ENCODE measurements around the gene KLK14. TPM values are rescaled to one million over a fixed set of nuclear protein-coding genes. Genes with fewer than 3 reads are reported as not detected.

KLK14 gene
- total and polyA plus RNA-seq, 2 of the 8 experiments (the other 6 are each of a cell fraction or from before 2014, with no cell fraction given), result 0.09 to 1.2 TPM

- H2AK5ac ChIP-seq (ENCODE audit: low read depth, low read length), result no peak overlapping the region
- no peak overlapping the region for H3K4ac ChIP-seq (replicated peaks; ENCODE audit: insufficient read length, low read depth, low read length)
- no peak overlapping the region for H3K23ac ChIP-seq (ENCODE audit: insufficient read length)
- H3K27me3 ChIP-seq (replicated peaks in 1 of 4; ENCODE audit: control insufficient read depth in 3 of 4, extremely low read depth in 1 of 4, insufficient read depth in 3 of 4, low read length in 3 of 4), result no peaks in the 10 kb centered on the region; a peak in 1 of 7 replicates
- ChIA-PET POLR2A (ENCODE audit: partially characterized antibody) (interaction anchor here (1.1 kb wide), 1 partner anchor 178 kb away, joined by 3 read pairs; no protein-coding TSS in a partner anchor), CTCF (ENCODE audit: partially characterized antibody) (interaction anchor here (0.6 to 1.7 kb wide), 6 partner anchors 13 to 178 kb away, joined by 3 to 6 read pairs (median 4); no protein-coding TSS in a partner anchor)
- no peak overlapping the region for H3K4me3 ChIP-seq (ENCODE audit: extremely low read depth in 1 of 4, insufficient read depth in 2 of 4, low read depth in 3 of 4, low read length in 4 of 4)
- H2BK20ac ChIP-seq (ENCODE audit: low read length), result no peak overlapping the region
- H2BK5ac ChIP-seq (ENCODE audit: low read depth, low read length), result no peak overlapping the region
- peaks cover 0 to 3% (median under 1%) of the 10 kb centered on the region in 4 experiments; a peak in 1 of 7 replicates for H3K4me1 ChIP-seq (replicated peaks in 1 of 4; ENCODE audit: control insufficient read depth in 3 of 4, insufficient read depth in 4 of 4, low read length in 3 of 4)
- H4K5ac ChIP-seq (ENCODE audit: insufficient read length, low read depth, low read length), result no peak overlapping the region
- FAIRE-seq (no peak), DNase-seq (ENCODE audit: low read depth in 1 of 2, low spot score in 2 of 2) (no peak)
- H3K27ac ChIP-seq (ENCODE audit: low read depth, low read length), result no peak overlapping the region
- no peak overlapping the region for H2BK15ac ChIP-seq (ENCODE audit: low read length)
- 78% methylated on average over 3 of the region's 3 CpGs; no CpG with 5 or more reads in 1 of the 2 experiments for WGBS, 2 experiments (ENCODE audit: extremely low coverage in 1 of 2, insufficient coverage in 1 of 2, insufficient read length in 1 of 2, insufficient replicate concordance in 2 of 2, low coverage in 1 of 2, low lambda C conversion rate in 2 of 2, missing lambda C conversion rate in 1 of 2)
- H3K56ac ChIP-seq (replicated peaks; ENCODE audit: insufficient read length, low read depth, low read length), result no peak overlapping the region
- no peak overlapping the region for H3K9ac ChIP-seq (replicated peaks in 1 of 4; ENCODE audit: extremely low read depth in 1 of 4, low read depth in 3 of 4, low read length in 3 of 4)
- no peaks in the 10 kb centered on the region for H3K79me2 ChIP-seq (ENCODE audit: control insufficient read depth in 1 of 2, insufficient read depth in 2 of 2, low read length in 2 of 2)
- H3K36me3 ChIP-seq (ENCODE audit: control insufficient read depth in 2 of 4, insufficient read depth in 4 of 4, low read length in 3 of 4), result peaks cover 0 to 7% (median 1%) of the 10 kb centered on the region in 4 experiments; a peak in 4 of 8 replicates
- H4K91ac ChIP-seq (replicated peaks; ENCODE audit: insufficient read length, low read length), result no peak overlapping the region
- H4K8ac ChIP-seq (ENCODE audit: extremely low read depth, insufficient read depth, low read length), result no peak overlapping the region
- H2BK120ac ChIP-seq (replicated peaks; ENCODE audit: low read depth, low read length), result no peak overlapping the region
- H3K14ac ChIP-seq (ENCODE audit: insufficient read length), result no peak overlapping the region
- H2AFZ ChIP-seq (ENCODE audit: low read length), result no peak overlapping the region
- TF ChIP-seq TAF7 (optimal IDR thresholded peaks at IDR 0.05; ENCODE audit: borderline replicate concordance, low read depth, low read length) (no peak), CBX5 (IDR thresholded peaks at IDR 0.05; ENCODE audit: low read depth, low read length) (no peak), RAD21 (IDR thresholded peaks at IDR 0.05 in 1 of 2, conservative IDR thresholded peaks at IDR 0.05 in 1 of 2; ENCODE audit: low read depth in 2 of 2, low read length in 2 of 2) (no peak), POLR2AphosphoS5 (IDR thresholded peaks at IDR 0.05; ENCODE audit: low read depth, low read length) (no peak)
- H3K23me2 ChIP-seq (ENCODE audit: low read depth, low read length), result no peaks in the 10 kb centered on the region
- peaks cover 2 to 3% of the 10 kb centered on the region in 2 experiments for H4K20me1 ChIP-seq (replicated peaks in 1 of 2; ENCODE audit: control insufficient read depth in 1 of 2, insufficient read depth in 2 of 2, low read length in 2 of 2)
- H3K18ac ChIP-seq (ENCODE audit: extremely low read depth, low read length), result no peak overlapping the region
- H3K4me2 ChIP-seq (ENCODE audit: insufficient read depth in 1 of 2, low read depth in 2 of 2, low read length in 2 of 2), result no peak overlapping the region
- H3K9me3 ChIP-seq (ENCODE audit: insufficient read depth in 2 of 2, low read depth in 1 of 2, low read length in 1 of 2), result no peaks in the 10 kb centered on the region
- no peak overlapping the region for H2BK12ac ChIP-seq (ENCODE audit: low read depth, low read length)
- H3K79me1 ChIP-seq (ENCODE audit: low read depth, low read length), result peaks cover 3% of the 10 kb centered on the region
Measured at GRCh38 chr19:51100601-51101000, 17.9 kb upstream of the KLK14 start.
